ENCODE measurements around the gene CCDC9B.

Gene CCDC9B

GRCh38 chr15:40340740-40341400 lies at the start of gene CCDC9B:
CCDC9B (minus strand) TSS chr15:40340939; CDS start chr15:40340819, 120 bp downstream.
- DNase-seq (ENCODE audit: low spot score): no peak
- no peak for TF ChIP-seq CTCF (IDR thresholded peaks at IDR 0.05; ENCODE audit: extremely low read depth, missing control alignments)

GRCh38 chr15:40389824-40390595 lies 49.3 kb upstream of the CCDC9B start:
- no peak for TF ChIP-seq CTCF (IDR thresholded peaks at IDR 0.05; ENCODE audit: extremely low read depth, missing control alignments)
- no peak for DNase-seq (ENCODE audit: low spot score)

- no peak for DNase-seq (ENCODE audit: low spot score)
- no peak for TF ChIP-seq CTCF (IDR thresholded peaks at IDR 0.05; ENCODE audit: extremely low read depth, missing control alignments)
Measured at GRCh38 chr15:40388941-40389823, 48.4 kb upstream of the CCDC9B start.

- no peak for TF ChIP-seq CTCF (IDR thresholded peaks at IDR 0.05; ENCODE audit: extremely low read depth, missing control alignments)
- no peak for DNase-seq (ENCODE audit: low spot score)
Measured at GRCh38 chr15:40386480-40386879, 45.7 kb upstream of the CCDC9B start.

- no peak for TF ChIP-seq CTCF (IDR thresholded peaks at IDR 0.05; ENCODE audit: extremely low read depth, missing control alignments)
- peak; percentile 97 for DNase-seq (ENCODE audit: low spot score)
Measured at GRCh38 chr15:40382580-40383456, 42.1 kb upstream of the CCDC9B start, which contains the start of gene KNSTRN. KNSTRN (plus strand) TSS chr15:40382721; CDS start chr15:40382836, 115 bp downstream.

- no peak for DNase-seq (ENCODE audit: low spot score)
- no peak for TF ChIP-seq CTCF (IDR thresholded peaks at IDR 0.05; ENCODE audit: extremely low read depth, missing control alignments)
Measured at GRCh38 chr15:40381818-40382529, 41.2 kb upstream of the CCDC9B start.
